HepG2 (cell line): ENCODE results near the gene ENHO. TPM values are rescaled to one million over a fixed set of nuclear protein-coding genes. Genes with fewer than 3 reads are reported as not detected.

ENCODE experiments used
- ATAC-seq: fragments of 200-7000 bp; cut with Tn5 transposase; 3 replicates; pipeline ENCODE4 v1.9.1; 2020; ENCODE audit warnings: mild to moderate bottlenecking, moderate library complexity
- BruUV-seq: library from RNA; stranded (reverse); fragments of 400-500 nt; replicated peaks from 2 replicates; lab custom pipeline; 2021; lab: Mats Ljungman, UMichigan
- CTCF ChIA-PET: fragments of 300-600 bp; formaldehyde crosslinking; extraction: SDS; loops from one replicate; lab custom pipeline; 2021; ENCODE audit warnings: low total read pairs, inconsistent platforms, low intra/inter-chr PET ratio; lab: Yijun Ruan, JAX
- POLR2A ChIA-PET: fragments of 350-600 bp; sonication (Branson Sonifier 250); formaldehyde crosslinking; loops from one replicate; lab custom pipeline; 2020; ENCODE audit warnings: antibody characterized with exemption, inconsistent platforms; lab: Yijun Ruan, JAX
- DNase-seq: peaks from one replicate; pipeline ENCODE4 v3.0.0-alpha.2; 2015; ENCODE audit warnings: low spot score
- FAIRE-seq: peaks from 3 replicates; lab custom pipeline; 2011; peaks lifted over from hg19 to GRCh38; lab: Jason Lieb, UNC
- H2AFZ ChIP-seq: one replicate; pipeline ENCODE4 v1.6.1; 2011; ENCODE audit warnings: low read length, inconsistent platforms
- H3K27ac ChIP-seq: fragments of 300-600 bp; 3 replicates; pipeline ENCODE4 v1.8.0; 2011; ENCODE audit warnings: mixed run types, mild to moderate bottlenecking, mixed read lengths, low read length, inconsistent platforms; ENCODE audit not compliant: insufficient read depth; ENCODE audit errors: extremely low read length
- H3K27me3 ChIP-seq, 2 experiments: fragments of 200-600 bp in 1 of 2; 2 replicates in 1 of 2; 3 replicates in 1 of 2; pipeline versions ENCODE4 v1.6.0 to v1.8.0; 2011; ENCODE audit warnings: low read length in 2 of 2, mild to moderate bottlenecking in 2 of 2, moderate library complexity in 2 of 2, inconsistent platforms in 1 of 2; ENCODE audit not compliant: insufficient read depth in 2 of 2, control insufficient read depth in 1 of 2
- H3K36me3 ChIP-seq, 2 experiments: fragments of 200-600 bp in 1 of 2; replicated peaks in 1 of 2; 2 replicates in 1 of 2; 3 replicates in 1 of 2; pipeline versions ENCODE4 v1.5.1 to v1.8.0; 2011; ENCODE audit warnings: low read length in 2 of 2, inconsistent platforms in 1 of 2; ENCODE audit not compliant: insufficient read depth in 2 of 2, control insufficient read depth in 1 of 2
- H3K4me1 ChIP-seq: 2 replicates; pipeline ENCODE4 v1.5.1; 2012; ENCODE audit warnings: low read length, inconsistent platforms; ENCODE audit not compliant: insufficient read depth
- H3K4me2 ChIP-seq: 2 replicates; pipeline ENCODE4 v1.6.0; 2011; ENCODE audit warnings: low read depth, low read length, inconsistent platforms
- H3K4me3 ChIP-seq, 3 experiments: fragments of 200-600 bp in 1 of 3; sonication (generic), shearing (Covaris generic) in 1 of 3; replicated peaks in 1 of 3; 2 replicates each; pipeline ENCODE4 v1.5.1; 2011 to 2016; ENCODE audit warnings: low read length in 3 of 3, inconsistent platforms in 2 of 3, low read depth in 2 of 3, mild to moderate bottlenecking in 2 of 3, control low read depth in 1 of 3, mixed read lengths in 1 of 3; ENCODE audit not compliant: insufficient read depth in 1 of 3
- H3K79me2 ChIP-seq: one replicate; pipeline ENCODE4 v1.6.1; 2011; ENCODE audit warnings: low read length, inconsistent platforms; ENCODE audit not compliant: insufficient read depth
- H3K9ac ChIP-seq: 2 replicates; pipeline ENCODE4 v1.6.0; 2011; ENCODE audit warnings: mild to moderate bottlenecking, low read depth, low read length, inconsistent platforms; ENCODE audit not compliant: insufficient read depth
- H3K9me3 ChIP-seq: 2 replicates; pipeline ENCODE4 v1.5.1; 2012; ENCODE audit warnings: mild to moderate bottlenecking, low read length
- H4K20me1 ChIP-seq: 2 replicates; pipeline ENCODE4 v1.6.0; 2011; ENCODE audit warnings: inconsistent platforms, mild to moderate bottlenecking, low read length, moderate library complexity; ENCODE audit not compliant: insufficient read depth
- CENPT ChIP-seq: sonication (generic); formaldehyde crosslinking; IDR thresholded peaks from 2 replicates; pipeline ENCODE4 v1.8.0; 2022; ENCODE audit warnings: low read depth, mild to moderate bottlenecking, moderate library complexity, missing genetic modification reagents
- FOXJ3 ChIP-seq: sonication (generic); formaldehyde crosslinking; IDR thresholded peaks from 2 replicates; pipeline ENCODE4 v1.4.0; 2020; ENCODE audit warnings: missing genetic modification reagents, mild to moderate bottlenecking, borderline replicate concordance
- NFE2L2 ChIP-seq: fragments of 150-350 bp; IDR thresholded peaks from 2 replicates; pipeline ENCODE4 v1.6.1; 2014; ENCODE audit warnings: low read length
- SALL2 ChIP-seq: sonication (generic); formaldehyde crosslinking; IDR thresholded peaks from 2 replicates; pipeline ENCODE4 v1.8.1; 2023; ENCODE audit warnings: mild to moderate bottlenecking, missing genetic modification reagents, inconsistent platforms
- SNRNP70 ChIP-seq: fragments of 200-400 bp; formaldehyde crosslinking; IDR thresholded peaks from 2 replicates; pipeline ENCODE4 v1.6.1; 2017; ENCODE audit warnings: mild to moderate bottlenecking, low read depth, low read length, moderate library complexity
- ZFP1 ChIP-seq: IDR thresholded peaks from 2 replicates; pipeline ENCODE4 v1.6.1; 2016
- ZNF121 ChIP-seq: sonication (generic); formaldehyde crosslinking; IDR thresholded peaks from 2 replicates; pipeline ENCODE4 v1.5.0; 2020; ENCODE audit warnings: mild to moderate bottlenecking, missing genetic modification reagents
- ZNF264 ChIP-seq: sonication (generic); formaldehyde crosslinking; IDR thresholded peaks from 2 replicates; pipeline ENCODE4 v1.4.0; 2020; ENCODE audit warnings: missing genetic modification reagents
- ZNF333 ChIP-seq: sonication (generic); formaldehyde crosslinking; IDR thresholded peaks from 2 replicates; pipeline ENCODE4 v1.4.0; 2020; ENCODE audit warnings: mild to moderate bottlenecking, missing genetic modification reagents, borderline replicate concordance
- ZNF746 ChIP-seq: sonication (generic); formaldehyde crosslinking; IDR thresholded peaks from 2 replicates; pipeline ENCODE4 v1.8.0; 2022; ENCODE audit warnings: mild to moderate bottlenecking, missing genetic modification reagents
- ZNF782 ChIP-seq: sonication (generic); formaldehyde crosslinking; IDR thresholded peaks from 2 replicates; pipeline ENCODE4 v1.4.0; 2020; ENCODE audit warnings: missing genetic modification reagents, mild to moderate bottlenecking, borderline replicate concordance
- whole genome bisulfite sequencing: methylation state at CpG from one replicate; pipeline ENCODE4 v1.1.6; 2017; ENCODE audit warnings: low lambda C conversion rate; 5-methylcytosine and 5-hydroxymethylcytosine counted together
- in situ Hi-C: cut with HindIII; loops from 2 replicates; pipeline ENCODE4 v1.10.0; 2017; ENCODE audit warnings: low pct_unique_long_range_greater_than_20kb; ENCODE audit not compliant: extremely low pct_ligation_motif_present
- intact Hi-C: fragments of 100-400 bp; cut with micrococcal nuclease; formaldehyde crosslinking; loops from one replicate; pipeline ENCODE4 v1.10.0; 2022; ENCODE audit not compliant: unreplicated experiment
- polyA plus RNA-seq, 8 experiments: library from polyadenylated mRNA; depleted of rRNA in 3 of 8; stranded (reverse) in 7 of 8; unstranded in 1 of 8; fragments of >200 nt; fragmentation: Illumina TruSeq in 4 of 8; extraction: Trizol in 4 of 8; gene quantifications; 2 replicates each; pipeline versions ENCODE4 v1.2.1 to v1.2.3, GENCODE V29; 2011 to 2016; ENCODE audit warnings: low read depth in 4 of 8, missing spikeins in 1 of 8, mixed read lengths in 1 of 8; ENCODE audit not compliant: insufficient read depth in 1 of 8
- total RNA-seq, 5 experiments: library from RNA; depleted of rRNA; stranded (reverse); fragments of >200 nt; fragmentation: Illumina TruSeq; extraction: Trizol; gene quantifications; 2 replicates each; pipeline ENCODE4 v1.2.3, GENCODE V29; 2016; ENCODE audit warnings: low read depth in 1 of 5
- TF ChIP-seq, protein P1 (sequence below): sonication (generic); formaldehyde crosslinking; conservative IDR thresholded peaks from 2 replicates; pipeline ENCODE4 v1.4.0; 2020; ENCODE audit warnings: missing genetic modification reagents
- TF ChIP-seq, protein P2 (sequence below): IDR thresholded peaks from 2 replicates; pipeline ENCODE4 v1.4.0; 2020; ENCODE audit warnings: mild to moderate bottlenecking, missing genetic modification reagents
- TF ChIP-seq, protein P3 (sequence below): sonication (generic); formaldehyde crosslinking; IDR thresholded peaks from 2 replicates; pipeline ENCODE4 v1.4.0; 2020; ENCODE audit warnings: mild to moderate bottlenecking, low read depth, missing genetic modification reagents

ENHO gene
- total and polyA plus RNA-seq, 2 of the 13 experiments (the other 11 are each of a cell fraction or from before 2014, with no cell fraction given), result 0.08 to 0.60 TPM

DNA sequence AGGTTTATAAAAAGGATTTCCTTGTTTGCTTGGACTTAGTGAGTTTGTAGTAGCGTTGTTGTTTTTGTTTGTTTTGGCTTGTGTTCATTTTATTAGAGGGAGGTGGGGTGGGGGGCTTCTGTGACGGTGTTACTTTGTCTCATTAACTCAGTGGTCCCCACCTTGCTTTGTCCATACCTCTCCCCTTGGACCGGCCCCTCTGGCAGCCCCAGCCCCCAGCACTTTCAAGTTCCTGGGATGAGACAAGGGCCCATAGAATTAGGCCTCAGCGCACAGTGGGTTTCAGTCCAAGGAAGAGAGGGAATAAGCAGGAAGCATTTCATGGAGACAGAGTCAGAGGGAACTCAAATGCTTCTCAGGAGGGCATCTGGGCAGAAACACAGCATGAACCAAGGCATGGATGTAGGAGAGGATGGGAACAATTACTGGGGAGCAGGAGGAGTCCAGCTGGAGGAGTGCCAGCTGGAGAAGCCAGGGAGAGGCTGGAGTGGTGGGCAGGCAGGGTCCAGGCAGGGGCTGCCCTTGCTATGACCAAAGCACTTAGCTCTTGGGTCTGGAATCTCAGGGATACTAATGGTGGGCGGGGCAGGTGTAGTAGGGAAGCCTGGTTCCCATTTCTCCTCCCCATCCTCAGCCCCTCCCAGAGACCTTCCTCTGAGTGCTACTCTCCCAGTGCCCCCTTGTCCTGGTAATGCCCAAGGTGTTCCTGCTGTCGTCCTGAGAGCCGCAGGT is 23.5 kb upstream of the ENHO start:
- H3K9me3 ChIP-seq, result no peaks in the 10 kb centered on the region
- H3K4me1 ChIP-seq, result peaks cover 18% of the 10 kb centered on the region
- no peak overlapping the region for H3K4me3 ChIP-seq
- BruUV-seq, result no TSS peak
- no peak for DNase-seq
- no peak for FAIRE-seq
- H3K27ac ChIP-seq, result no peak overlapping the region
- in situ Hi-C loops (no loop called here), intact Hi-C loops (loop anchor here (5.0 kb wide), 1 partner anchor 44 kb away; no protein-coding TSS in a partner anchor)
- no peak overlapping the region for H3K4me2 ChIP-seq
- H2AFZ ChIP-seq, result no peak overlapping the region
- ChIA-PET POLR2A (no interaction called here), CTCF (interaction anchor here (1.6 to 3.9 kb wide), 6 partner anchors 28 to 142 kb away, joined by 3 to 42 read pairs (median 18); no protein-coding TSS in a partner anchor)
- no peak overlapping the region for H3K9ac ChIP-seq
- TF ChIP-seq FOXJ3 (CRISPR knock-in tag) (no peak), ZFP1 (CRISPR knock-in tag) (no peak), ZNF333 (CRISPR knock-in tag) (no peak), NFE2L2 (no peak), ZNF264 (CRISPR knock-in tag) (no peak), ZNF746 (no peak), SALL2 (no peak), ZNF121 (CRISPR knock-in tag) (no peak), CENPT (no peak), ZNF782 (no peak), SNRNP70 (no peak)
- TF ChIP-seq, protein P1, sequence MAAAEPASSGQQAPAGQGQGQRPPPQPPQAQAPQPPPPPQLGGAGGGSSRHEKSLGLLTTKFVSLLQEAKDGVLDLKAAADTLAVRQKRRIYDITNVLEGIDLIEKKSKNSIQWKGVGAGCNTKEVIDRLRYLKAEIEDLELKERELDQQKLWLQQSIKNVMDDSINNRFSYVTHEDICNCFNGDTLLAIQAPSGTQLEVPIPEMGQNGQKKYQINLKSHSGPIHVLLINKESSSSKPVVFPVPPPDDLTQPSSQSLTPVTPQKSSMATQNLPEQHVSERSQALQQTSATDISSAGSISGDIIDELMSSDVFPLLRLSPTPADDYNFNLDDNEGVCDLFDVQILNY (CRISPR knock-in tag), result no peak
- TF ChIP-seq, protein P2, sequence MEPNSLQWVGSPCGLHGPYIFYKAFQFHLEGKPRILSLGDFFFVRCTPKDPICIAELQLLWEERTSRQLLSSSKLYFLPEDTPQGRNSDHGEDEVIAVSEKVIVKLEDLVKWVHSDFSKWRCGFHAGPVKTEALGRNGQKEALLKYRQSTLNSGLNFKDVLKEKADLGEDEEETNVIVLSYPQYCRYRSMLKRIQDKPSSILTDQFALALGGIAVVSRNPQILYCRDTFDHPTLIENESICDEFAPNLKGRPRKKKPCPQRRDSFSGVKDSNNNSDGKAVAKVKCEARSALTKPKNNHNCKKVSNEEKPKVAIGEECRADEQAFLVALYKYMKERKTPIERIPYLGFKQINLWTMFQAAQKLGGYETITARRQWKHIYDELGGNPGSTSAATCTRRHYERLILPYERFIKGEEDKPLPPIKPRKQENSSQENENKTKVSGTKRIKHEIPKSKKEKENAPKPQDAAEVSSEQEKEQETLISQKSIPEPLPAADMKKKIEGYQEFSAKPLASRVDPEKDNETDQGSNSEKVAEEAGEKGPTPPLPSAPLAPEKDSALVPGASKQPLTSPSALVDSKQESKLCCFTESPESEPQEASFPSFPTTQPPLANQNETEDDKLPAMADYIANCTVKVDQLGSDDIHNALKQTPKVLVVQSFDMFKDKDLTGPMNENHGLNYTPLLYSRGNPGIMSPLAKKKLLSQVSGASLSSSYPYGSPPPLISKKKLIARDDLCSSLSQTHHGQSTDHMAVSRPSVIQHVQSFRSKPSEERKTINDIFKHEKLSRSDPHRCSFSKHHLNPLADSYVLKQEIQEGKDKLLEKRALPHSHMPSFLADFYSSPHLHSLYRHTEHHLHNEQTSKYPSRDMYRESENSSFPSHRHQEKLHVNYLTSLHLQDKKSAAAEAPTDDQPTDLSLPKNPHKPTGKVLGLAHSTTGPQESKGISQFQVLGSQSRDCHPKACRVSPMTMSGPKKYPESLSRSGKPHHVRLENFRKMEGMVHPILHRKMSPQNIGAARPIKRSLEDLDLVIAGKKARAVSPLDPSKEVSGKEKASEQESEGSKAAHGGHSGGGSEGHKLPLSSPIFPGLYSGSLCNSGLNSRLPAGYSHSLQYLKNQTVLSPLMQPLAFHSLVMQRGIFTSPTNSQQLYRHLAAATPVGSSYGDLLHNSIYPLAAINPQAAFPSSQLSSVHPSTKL (CRISPR knock-in tag), result no peak
- TF ChIP-seq, protein P3, sequence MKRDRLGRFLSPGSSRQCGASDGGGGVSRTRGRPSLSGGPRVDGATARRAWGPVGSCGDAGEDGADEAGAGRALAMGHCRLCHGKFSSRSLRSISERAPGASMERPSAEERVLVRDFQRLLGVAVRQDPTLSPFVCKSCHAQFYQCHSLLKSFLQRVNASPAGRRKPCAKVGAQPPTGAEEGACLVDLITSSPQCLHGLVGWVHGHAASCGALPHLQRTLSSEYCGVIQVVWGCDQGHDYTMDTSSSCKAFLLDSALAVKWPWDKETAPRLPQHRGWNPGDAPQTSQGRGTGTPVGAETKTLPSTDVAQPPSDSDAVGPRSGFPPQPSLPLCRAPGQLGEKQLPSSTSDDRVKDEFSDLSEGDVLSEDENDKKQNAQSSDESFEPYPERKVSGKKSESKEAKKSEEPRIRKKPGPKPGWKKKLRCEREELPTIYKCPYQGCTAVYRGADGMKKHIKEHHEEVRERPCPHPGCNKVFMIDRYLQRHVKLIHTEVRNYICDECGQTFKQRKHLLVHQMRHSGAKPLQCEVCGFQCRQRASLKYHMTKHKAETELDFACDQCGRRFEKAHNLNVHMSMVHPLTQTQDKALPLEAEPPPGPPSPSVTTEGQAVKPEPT, result no peak
- peaks cover 0 to 9% of the 10 kb centered on the region in 2 experiments; a peak in 1 of 5 replicates for H3K27me3 ChIP-seq
- 50% methylated on average over 6 of the region's 7 CpGs for WGBS
- H4K20me1 ChIP-seq, result peaks cover 4% of the 10 kb centered on the region; the same call in 1 of the 2 replicates
- no peaks in the 10 kb centered on the region for H3K36me3 ChIP-seq
- no peaks in the 10 kb centered on the region for H3K79me2 ChIP-seq
- ATAC-seq, result no peak
